ENCODE results near the gene PRDM16.

DNA sequence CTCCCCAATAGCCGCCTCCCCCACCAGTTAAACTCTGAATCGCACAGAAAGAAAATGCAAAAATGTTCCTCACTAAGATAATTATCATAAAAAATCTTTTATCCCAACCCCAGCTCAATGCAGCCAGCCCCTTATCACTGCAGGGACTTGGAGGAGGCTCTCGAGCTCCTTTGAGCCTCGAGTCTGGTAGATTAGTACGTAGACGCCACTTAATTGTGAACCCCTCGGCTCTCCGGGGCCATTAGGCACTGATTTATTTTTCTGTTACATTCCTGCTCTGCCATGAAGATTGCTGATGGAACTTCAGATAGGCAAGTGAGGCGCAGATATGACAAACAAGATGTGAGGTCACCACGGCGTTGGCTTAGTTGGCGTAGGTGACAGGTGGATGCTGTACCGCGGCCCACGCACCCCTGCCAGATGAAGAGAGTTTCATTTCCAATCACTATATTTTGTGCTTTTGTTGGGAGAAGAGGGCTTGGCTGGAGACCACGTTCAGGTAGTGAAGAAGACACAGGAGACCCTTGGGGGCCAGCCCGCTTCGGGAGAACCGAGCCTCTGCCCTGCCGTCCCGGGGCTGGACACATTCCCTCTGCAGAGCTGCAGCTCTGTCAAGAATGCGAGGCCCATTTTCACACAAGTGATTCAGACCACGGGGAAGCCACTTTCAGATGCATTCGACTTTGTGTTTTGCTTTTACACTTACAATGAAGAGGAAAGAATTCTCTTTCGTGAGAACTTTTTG, 329.6 kb downstream of the PRDM16 start:
- TF ChIP-seq, protein P1, sequence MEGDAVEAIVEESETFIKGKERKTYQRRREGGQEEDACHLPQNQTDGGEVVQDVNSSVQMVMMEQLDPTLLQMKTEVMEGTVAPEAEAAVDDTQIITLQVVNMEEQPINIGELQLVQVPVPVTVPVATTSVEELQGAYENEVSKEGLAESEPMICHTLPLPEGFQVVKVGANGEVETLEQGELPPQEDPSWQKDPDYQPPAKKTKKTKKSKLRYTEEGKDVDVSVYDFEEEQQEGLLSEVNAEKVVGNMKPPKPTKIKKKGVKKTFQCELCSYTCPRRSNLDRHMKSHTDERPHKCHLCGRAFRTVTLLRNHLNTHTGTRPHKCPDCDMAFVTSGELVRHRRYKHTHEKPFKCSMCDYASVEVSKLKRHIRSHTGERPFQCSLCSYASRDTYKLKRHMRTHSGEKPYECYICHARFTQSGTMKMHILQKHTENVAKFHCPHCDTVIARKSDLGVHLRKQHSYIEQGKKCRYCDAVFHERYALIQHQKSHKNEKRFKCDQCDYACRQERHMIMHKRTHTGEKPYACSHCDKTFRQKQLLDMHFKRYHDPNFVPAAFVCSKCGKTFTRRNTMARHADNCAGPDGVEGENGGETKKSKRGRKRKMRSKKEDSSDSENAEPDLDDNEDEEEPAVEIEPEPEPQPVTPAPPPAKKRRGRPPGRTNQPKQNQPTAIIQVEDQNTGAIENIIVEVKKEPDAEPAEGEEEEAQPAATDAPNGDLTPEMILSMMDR (IDR thresholded peaks at IDR 0.05; ENCODE audit: borderline replicate concordance, extremely low read depth, low read length, poor library complexity, severe bottlenecking): no peak
- TF ChIP-seq EZH2 (IDR thresholded peaks at IDR 0.05; ENCODE audit: borderline replicate concordance, low read depth, low read length, severe bottlenecking): no peak
